ENCODE results near the gene CXCR6.
A peak's percentile ranks its signal among the peaks of the same experiment; 100 is the strongest.

CXCR6 gene

DNA sequence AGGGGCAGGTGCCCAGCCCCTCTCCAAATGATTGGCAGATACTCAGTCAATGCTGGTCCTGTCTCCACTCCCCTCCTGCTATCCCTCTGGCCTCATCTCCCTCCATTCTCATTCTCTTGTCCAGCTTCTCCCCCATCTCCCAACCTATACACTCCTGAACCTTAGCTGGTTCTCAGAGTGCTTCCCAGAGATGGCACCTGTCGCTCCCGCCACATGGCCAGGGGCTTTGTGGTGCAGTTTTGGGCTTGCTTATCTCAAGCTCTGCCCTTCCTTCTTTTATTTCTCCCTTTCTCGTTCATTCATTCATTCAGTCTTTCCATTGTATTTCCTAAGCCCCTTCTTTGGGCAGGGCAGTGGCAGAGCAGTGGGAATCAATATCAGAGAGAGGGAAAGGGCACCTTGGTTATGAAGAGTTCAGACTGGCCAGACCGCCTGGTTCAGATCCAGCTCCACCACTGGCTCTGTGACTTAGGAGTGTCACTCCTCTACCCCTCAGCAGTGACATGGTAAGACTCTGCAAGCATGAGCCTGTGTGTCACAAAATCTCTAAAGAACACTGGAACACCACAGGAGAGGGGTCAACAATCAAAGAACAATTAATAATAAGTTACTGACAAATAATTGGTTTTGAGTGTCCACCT is 20.2 kb upstream of the CXCR6 start:
- no peak for DNase-seq

DNA sequence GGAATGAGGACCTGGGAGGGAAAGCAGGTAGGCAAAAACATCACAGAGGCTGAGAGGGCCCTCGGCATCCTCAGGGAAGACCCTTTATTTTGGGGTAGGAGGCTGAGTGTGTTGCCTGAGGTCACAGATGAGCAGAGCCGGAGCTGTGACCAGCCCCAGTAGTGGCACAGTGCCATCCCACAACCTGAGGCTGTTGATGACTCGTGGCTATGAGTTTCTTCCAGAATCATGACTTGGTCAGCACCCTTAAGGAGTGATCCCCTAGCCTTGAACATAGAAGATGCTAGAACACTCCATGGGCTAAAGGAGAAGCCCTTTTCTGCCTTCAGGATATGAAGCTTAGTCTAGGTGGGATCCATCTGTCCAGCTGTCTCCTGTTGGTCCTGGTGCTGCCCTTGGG is 19.5 kb upstream of the CXCR6 start:
- DNase-seq, result no peak

GRCh38 chr3:45927881-45928280 is 15.4 kb upstream of the CXCR6 start:
- no peak for DNase-seq

GRCh38 chr3:45929042-45929679 is 14.1 kb upstream of the CXCR6 start:
- peak; percentile 81 for DNase-seq

GRCh38 chr3:45931496-45931895 is 11.8 kb upstream of the CXCR6 start:
- no peak for DNase-seq

DNA sequence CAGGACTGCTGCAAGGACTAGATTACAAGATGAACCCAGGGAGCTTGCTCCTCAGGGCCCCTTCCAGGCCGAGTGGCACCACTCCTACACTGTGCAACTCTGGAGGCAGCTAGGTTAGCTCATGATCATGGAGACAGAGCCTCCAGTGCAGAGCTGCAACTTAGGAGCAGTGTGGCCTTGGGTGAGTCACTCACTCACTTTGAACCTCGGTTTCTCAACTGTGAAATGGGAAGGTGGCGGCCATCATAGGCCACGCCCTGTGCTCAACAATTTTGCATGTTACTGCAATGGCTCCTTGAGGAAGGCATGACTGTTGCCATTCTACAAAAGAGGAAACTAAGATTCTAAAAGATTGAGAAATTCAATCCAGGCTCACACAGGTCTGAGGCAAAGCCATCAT is 11.2 kb upstream of the CXCR6 start:
- DNase-seq, result no peak

GRCh38 chr3:45933591-45933990 is 9.7 kb upstream of the CXCR6 start:
- no peak for DNase-seq

DNA sequence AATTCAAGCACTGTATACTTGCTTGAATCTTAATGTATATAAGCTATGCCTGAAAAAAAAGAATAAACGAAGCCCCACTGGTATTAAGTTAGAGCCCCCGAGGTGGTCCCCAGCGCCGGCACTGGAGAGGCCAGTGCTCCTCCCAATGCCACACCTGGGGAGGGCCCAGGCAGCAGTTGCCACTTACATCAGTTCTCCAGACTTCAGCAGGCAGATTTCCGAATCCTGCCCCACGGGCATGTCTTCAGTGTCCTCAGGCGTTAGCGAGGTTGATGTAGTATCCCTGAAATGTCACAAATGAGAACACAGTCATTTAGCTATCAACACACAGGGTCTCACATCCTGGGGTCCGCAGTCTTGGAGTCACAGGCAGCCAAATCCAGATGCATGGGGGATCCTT is 7.0 kb upstream of the CXCR6 start:
- no peak for DNase-seq

DNA sequence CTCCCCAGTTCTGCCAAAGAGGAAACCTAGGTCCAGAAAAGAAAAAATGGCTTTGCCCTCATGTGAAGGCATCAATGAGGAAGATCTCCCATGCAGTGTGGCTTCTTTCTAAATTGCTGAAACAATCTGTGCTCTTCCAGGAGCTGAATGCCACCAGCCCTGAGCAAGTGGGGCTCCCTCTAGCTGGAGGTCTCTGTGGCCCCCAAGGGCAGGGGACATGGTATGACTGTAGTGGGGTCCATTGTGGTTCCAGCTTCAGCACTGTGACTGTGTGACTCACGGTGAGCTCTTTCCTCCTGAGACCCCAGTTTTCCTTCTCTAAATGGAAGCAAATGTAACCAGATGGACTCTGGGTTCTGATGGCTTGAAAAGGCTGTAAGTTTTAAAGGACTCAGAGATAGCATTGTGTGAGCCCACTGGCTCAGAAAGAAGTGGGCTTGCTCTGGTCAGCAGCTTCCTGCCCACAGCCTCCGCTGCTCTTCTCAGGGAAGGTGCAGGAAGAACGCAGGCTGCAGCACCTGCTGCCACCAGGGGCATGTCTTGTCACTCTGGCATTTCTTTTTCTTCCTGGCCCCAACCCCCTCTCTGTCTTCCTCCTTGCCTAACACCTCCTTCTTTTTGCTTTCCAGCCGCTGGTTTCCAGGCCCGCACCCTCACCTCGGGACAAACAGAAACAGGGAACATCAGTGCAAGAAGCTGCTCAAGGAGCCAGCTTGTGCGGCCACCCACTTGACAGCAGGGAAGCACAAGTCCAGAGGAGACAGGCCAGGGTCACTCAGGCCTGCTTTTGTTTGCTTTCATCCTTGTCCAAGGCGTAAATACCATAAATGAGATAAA is 5.8 kb upstream of the CXCR6 start:
- peak; percentile 43 for DNase-seq

GRCh38 chr3:45938043-45938435 is 5.2 kb upstream of the CXCR6 start:
- peak; percentile 35 for DNase-seq

DNA sequence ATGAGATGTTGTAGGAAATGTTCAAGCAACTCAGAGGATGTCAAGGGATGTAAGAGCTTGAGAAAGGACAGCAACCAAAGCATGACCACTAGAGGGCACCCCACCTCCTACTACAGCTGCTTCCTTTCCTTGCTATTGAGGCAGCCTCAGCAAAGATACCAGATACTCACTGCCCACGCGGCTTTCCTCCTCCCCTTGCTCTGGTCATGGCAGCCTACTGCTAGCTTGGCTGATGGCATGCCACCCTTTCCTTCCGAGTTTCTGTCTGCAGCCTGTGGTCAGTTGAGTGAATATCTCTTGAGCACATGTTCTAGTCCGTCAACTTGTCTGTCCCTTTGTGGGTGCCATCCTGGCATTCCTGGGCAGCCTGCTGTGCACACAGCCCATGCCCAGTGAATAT is 4.4 kb upstream of the CXCR6 start:
- peak; percentile 87 for DNase-seq

- no peak for DNase-seq
Measured at GRCh38 chr3:45939341-45939771, 3.9 kb upstream of the CXCR6 start.

GRCh38 chr3:45940004-45940780 is 3.1 kb upstream of the CXCR6 start:
- DNase-seq, result no peak

DNA sequence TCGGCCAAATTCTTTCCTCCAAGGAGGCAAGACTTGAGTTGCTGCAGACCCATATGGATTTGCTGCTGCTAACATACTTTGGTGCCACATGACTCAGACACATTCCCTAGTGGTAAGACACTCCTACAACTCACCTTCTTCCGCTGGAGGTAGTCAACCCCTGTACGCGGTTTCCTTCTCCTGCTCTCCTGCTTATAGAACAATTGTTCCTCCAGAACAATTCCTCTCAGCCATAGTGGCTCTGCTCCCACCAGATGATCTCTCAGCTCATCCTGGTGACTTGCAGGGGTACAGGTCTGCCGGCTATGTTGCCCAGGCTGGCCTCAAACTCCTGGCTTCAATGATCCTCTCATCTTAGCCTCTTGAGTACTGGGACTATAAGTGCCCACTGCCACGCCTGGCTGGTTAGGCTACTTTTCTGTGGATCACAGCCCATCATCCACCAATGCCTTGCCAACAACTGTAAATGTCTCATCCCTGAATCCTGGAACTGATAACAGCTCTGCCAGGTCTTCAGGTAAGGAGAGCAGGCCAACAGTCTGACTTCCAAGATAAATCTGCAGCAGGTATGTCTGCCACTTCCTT is 2.4 kb upstream of the CXCR6 start:
- no peak for DNase-seq

- no peak for DNase-seq
Measured at GRCh38 chr3:45942051-45942825, 1.0 kb upstream of the CXCR6 start.

DNA sequence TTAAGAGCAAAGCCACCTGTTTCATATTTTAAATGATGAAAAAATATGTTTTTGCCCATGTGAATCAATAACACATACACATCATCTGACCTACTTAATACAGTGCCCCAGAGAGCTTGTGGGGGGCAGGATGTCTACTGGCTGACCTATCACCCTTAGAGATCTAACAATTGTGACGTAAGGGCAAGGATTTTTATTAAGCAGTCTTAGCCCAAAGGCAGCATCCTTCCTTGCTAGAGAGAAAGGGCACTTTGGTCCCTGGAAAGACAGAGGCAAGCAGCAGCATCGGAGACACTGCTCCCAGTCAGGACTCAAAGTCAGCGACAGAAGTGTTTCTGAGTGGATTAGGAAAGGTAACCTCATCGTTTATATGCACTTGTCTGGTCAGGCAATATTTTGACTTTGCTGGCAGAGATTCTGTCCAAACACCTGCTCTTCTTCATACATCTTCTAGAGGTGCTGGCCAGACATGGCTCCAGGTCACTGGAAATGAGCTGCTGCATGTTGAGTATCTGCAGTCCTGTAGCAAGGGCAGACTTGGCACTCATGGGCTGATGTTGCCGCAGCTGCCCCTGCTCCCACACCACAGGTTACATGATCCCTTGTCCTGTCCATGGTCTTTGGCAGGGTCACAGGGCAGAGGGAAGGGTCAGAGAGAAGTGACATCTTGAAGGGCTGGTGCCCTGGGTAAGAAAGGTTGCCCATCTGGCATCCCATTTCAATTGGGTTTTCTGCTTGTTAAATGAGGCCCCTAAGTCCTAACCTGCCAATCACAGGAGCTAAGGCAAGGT is 1.8 kb downstream of the CXCR6 start:
- no peak for DNase-seq

GRCh38 chr3:45946307-45946706 is 3.0 kb downstream of the CXCR6 start:
- DNase-seq, result peak; percentile 44

- DNase-seq, result no peak
Measured at GRCh38 chr3:45946875-45947274, 3.6 kb downstream of the CXCR6 start.

DNA sequence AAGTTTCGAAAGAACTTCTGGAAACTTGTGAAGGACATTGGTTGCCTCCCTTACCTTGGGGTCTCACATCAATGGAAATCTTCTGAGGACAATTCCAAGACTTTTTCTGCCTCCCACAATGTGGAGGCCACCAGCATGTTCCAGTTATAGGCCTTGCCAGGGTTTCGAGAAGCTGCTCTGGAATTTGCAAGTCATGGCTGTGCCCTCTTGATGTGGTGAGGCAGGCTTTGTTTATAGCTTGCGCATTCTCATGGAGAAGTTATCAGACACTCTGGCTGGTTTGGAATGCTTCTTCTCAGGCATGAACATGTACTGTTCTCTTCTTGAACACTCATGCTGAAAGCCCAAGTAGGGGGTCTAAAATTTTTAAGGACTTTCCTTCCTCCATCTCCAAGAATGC is 4.1 kb downstream of the CXCR6 start:
- DNase-seq, result peak; percentile 26

GRCh38 chr3:45948311-45948781 is 5.1 kb downstream of the CXCR6 start:
- DNase-seq, result no peak

DNA sequence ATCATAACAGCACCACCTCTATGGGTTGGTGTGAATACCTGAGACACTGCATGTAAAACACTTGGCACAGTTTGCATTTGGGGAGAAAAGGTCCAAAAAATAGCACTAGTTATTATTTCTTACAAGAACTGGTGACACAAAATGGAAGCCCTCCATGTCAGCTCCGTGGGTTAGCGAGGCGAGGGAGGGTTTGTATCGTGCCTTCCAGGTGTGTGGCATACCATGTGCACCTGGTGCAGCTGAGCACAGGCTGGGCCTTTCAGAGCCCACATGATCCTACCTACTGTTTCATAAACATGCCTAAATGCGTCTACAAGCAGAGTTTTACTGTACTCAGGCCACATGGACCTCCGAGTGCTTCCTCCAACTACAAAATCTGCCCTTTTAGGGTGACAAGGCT is 5.6 kb downstream of the CXCR6 start:
- DNase-seq, result no peak

Measured in activated CD8-positive, alpha-beta memory T cell treated with anti-CD3 and anti-CD28 coated beads, Interleukin-2, amount 50 U/mL, for 48 hours (primary cell).